Gastroesophageal sphincter (tissue), 4 donors: ENCODE data around the gene SCRT2. TPM values are rescaled to one million over a fixed set of nuclear protein-coding genes. Genes with fewer than 3 reads are reported as not detected.

Experiments
- ATAC-seq: fragments of 150-250 bp; one replicate; pipeline ENCODE4 v1.9.1; 2016; ENCODE audit warnings: mild to moderate bottlenecking, moderate library complexity
- H3K27ac ChIP-seq, 4 donors: fragments of 200-600 bp; sonication (generic) in 3 of 4; 1 replicate in 3 of 4; 2 replicates in 1 of 4; pipeline ENCODE4 v1.5.1; 2016 to 2019
- H3K27me3 ChIP-seq: fragments of 200-600 bp; sonication (generic); one replicate; pipeline ENCODE4 v1.5.1; 2019
- H3K36me3 ChIP-seq, 2 donors: fragments of 200-600 bp; sonication (generic); one replicate each; pipeline ENCODE4 v1.5.1; 2019; ENCODE audit warnings: control low read depth in 1 of 2
- H3K4me1 ChIP-seq, 3 donors: fragments of 200-600 bp; sonication (generic); 1 replicate in 2 of 3; 2 replicates in 1 of 3; pipeline ENCODE4 v1.5.1; 2016 to 2019; ENCODE audit warnings: control low read depth in 2 of 3
- H3K4me3 ChIP-seq, 2 donors: fragments of 200-600 bp; sonication (generic); one replicate each; pipeline ENCODE4 v1.5.1; 2019; ENCODE audit warnings: mild to moderate bottlenecking in 1 of 2, moderate library complexity in 1 of 2
- H3K9me3 ChIP-seq, 3 donors: fragments of 200-600 bp; sonication (generic); one replicate each; pipeline ENCODE4 v1.5.1; 2017 to 2019; ENCODE audit warnings: control low read depth in 2 of 3
- CTCF ChIP-seq, 4 experiments: fragments of 200-600 bp in 2 of 4; fragments of 450-650 bp in 2 of 4; sonication (generic) in 1 of 4; IDR thresholded peaks; one replicate each; pipeline ENCODE4 v1.5.1; 2017 to 2019; ENCODE audit warnings: antibody characterized with exemption in 4 of 4, mild to moderate bottlenecking in 2 of 4, moderate library complexity in 2 of 4
- EP300 ChIP-seq: sonication (generic); formaldehyde crosslinking; IDR thresholded peaks from one replicate; pipeline ENCODE4 v1.6.1; 2017; ENCODE audit warnings: antibody characterized with exemption, mild to moderate bottlenecking
- POLR2A ChIP-seq, 2 donors: fragments of 450-650 bp; IDR thresholded peaks; one replicate each; pipeline ENCODE4 v1.6.1; 2017; ENCODE audit warnings: antibody characterized with exemption in 2 of 2, mild to moderate bottlenecking in 2 of 2, moderate library complexity in 1 of 2
- POLR2AphosphoS5 ChIP-seq: sonication (generic); formaldehyde crosslinking; IDR thresholded peaks from one replicate; pipeline ENCODE4 v1.6.1; 2017; ENCODE audit warnings: antibody characterized with exemption
- WGBS, 2 donors: methylation state at CpG; one replicate each; pipeline ENCODE4 v1.1.5; 2018; ENCODE audit warnings: low coverage in 1 of 2; 5-methylcytosine and 5-hydroxymethylcytosine counted together
- total RNA-seq, 4 donors: library from RNA; depleted of rRNA; stranded (reverse); fragments of >200 nt; gene quantifications; one replicate each; pipeline ENCODE4 v1.1.0, GENCODE V29; 2016

Gene SCRT2
- total RNA-seq, 4 donors from 2014 or later, result not detected

GRCh38 chr20:668638-669037 lies 7.0 kb downstream of the SCRT2 start:
- TF ChIP-seq POLR2AphosphoS5 (no peak), POLR2A (IDR thresholded peaks at IDR 0.05) (no peak), EP300 (no peak), CTCF (IDR thresholded peaks at IDR 0.05) (no peak)
- H3K27me3 ChIP-seq, result peaks cover 100% of the 10 kb centered on the region

GRCh38 chr20:668050-668449 lies 7.6 kb downstream of the SCRT2 start:
- Histone ChIP-seq H3K36me3 (no peaks in the 10 kb centered on the region), H3K4me1 (peaks cover 0 to 7% (median 0%) of the 10 kb centered on the region in 3 donors), H3K27me3 (peaks cover 100% of the 10 kb centered on the region), H3K9me3 (no peaks in the 10 kb centered on the region), H3K4me3 (no peak overlapping the region), H3K27ac (no peak overlapping the region)
- TF ChIP-seq EP300 (no peak), POLR2AphosphoS5 (no peak), CTCF (IDR thresholded peaks at IDR 0.05) (no peak), POLR2A (IDR thresholded peaks at IDR 0.05) (no peak)
- no peak for ATAC-seq

More at GRCh38 chr20:668638-669037, 7.0 kb downstream of the SCRT2 start:
- no peak for ATAC-seq
- H3K4me3 ChIP-seq, result no peak overlapping the region
- H3K27ac ChIP-seq, result no peak overlapping the region
- no peaks in the 10 kb centered on the region for H3K9me3 ChIP-seq
- WGBS, 2 donors, result 46 to 57% methylated on average over 1 to 2 of the region's 3 CpGs
- peaks cover 0 to 2% (median 0%) of the 10 kb centered on the region in 3 donors for H3K4me1 ChIP-seq
- H3K36me3 ChIP-seq, result no peaks in the 10 kb centered on the region

- Histone ChIP-seq H3K27ac (no peak overlapping the region), H3K4me3 (no peak overlapping the region), H3K9me3 (no peaks in the 10 kb centered on the region), H3K27me3 (peaks cover 100% of the 10 kb centered on the region), H3K4me1 (peaks cover 0 to 7% (median 0%) of the 10 kb centered on the region in 3 donors), H3K36me3 (no peaks in the 10 kb centered on the region)
- peak in 3 of 4 experiments; percentile 45 to 73 (median 53) for TF ChIP-seq CTCF (IDR thresholded peaks at IDR 0.05)
- no peak for TF ChIP-seq POLR2AphosphoS5
- WGBS, 2 donors, result 33 to 39% methylated on average over 6 to 7 of the region's 9 CpGs
- no peak for ATAC-seq
Measured at GRCh38 chr20:667351-668034, 8.1 kb downstream of the SCRT2 start.

GRCh38 chr20:666877-667276 lies 8.7 kb downstream of the SCRT2 start:
- Histone ChIP-seq H3K36me3 (no peaks in the 10 kb centered on the region), H3K4me1 (peaks cover 0 to 10% (median 0%) of the 10 kb centered on the region in 3 donors), H3K27ac (no peak overlapping the region), H3K4me3 (no peak overlapping the region), H3K27me3 (peaks cover 100% of the 10 kb centered on the region), H3K9me3 (no peaks in the 10 kb centered on the region)
- WGBS, 2 donors, result 18 to 31% methylated on average over 3 to 4 of the region's 4 CpGs
- ATAC-seq, result no peak
- TF ChIP-seq POLR2AphosphoS5 (no peak), EP300 (no peak), CTCF (IDR thresholded peaks at IDR 0.05) (no peak), POLR2A (IDR thresholded peaks at IDR 0.05) (no peak)

GRCh38 chr20:665276-665675 lies 10.3 kb downstream of the SCRT2 start:
- WGBS, 2 donors, result 19 to 30% methylated on average over 5 to 6 of the region's 6 CpGs
- Histone ChIP-seq H3K27ac (no peak overlapping the region), H3K9me3 (no peaks in the 10 kb centered on the region), H3K36me3 (no peaks in the 10 kb centered on the region), H3K4me3 (no peak overlapping the region), H3K27me3 (peaks cover 100% of the 10 kb centered on the region), H3K4me1 (peaks cover 0 to 13% (median 0%) of the 10 kb centered on the region in 3 donors)
- TF ChIP-seq POLR2AphosphoS5 (no peak), POLR2A (IDR thresholded peaks at IDR 0.05) (no peak), CTCF (IDR thresholded peaks at IDR 0.05) (no peak), EP300 (no peak)
- ATAC-seq, result no peak
